BLaER1 treated with 17β-estradiol and CSF1 and Interleukin-3, amounts not matched to agents 10 nM and 100 nM (cell line): ENCODE results near the gene WDR88.

Experiments used
- H3K27ac ChIP-seq, 11 experiments: shearing (Covaris generic); formaldehyde crosslinking; 2 replicates each; pipeline ENCODE4 v1.8.1; 2022
- H3K27me3 ChIP-seq, 11 experiments: shearing (Covaris generic); formaldehyde crosslinking; 2 replicates each; pipeline ENCODE4 v1.8.1; 2022
- H3K36me3 ChIP-seq, 11 experiments: shearing (Covaris generic); formaldehyde crosslinking; 2 replicates each; pipeline ENCODE4 v1.8.1; 2022
- H3K4me1 ChIP-seq, 10 experiments: shearing (Covaris generic); formaldehyde crosslinking; 2 replicates each; pipeline ENCODE4 v1.8.1; 2022
- H3K4me2 ChIP-seq, 11 experiments: shearing (Covaris generic); formaldehyde crosslinking; 2 replicates each; pipeline ENCODE4 v1.8.1; 2022
- H3K4me3 ChIP-seq, 10 experiments: shearing (Covaris generic); formaldehyde crosslinking; 2 replicates each; pipeline ENCODE4 v1.8.1; 2022
- H3K9ac ChIP-seq, 11 experiments: shearing (Covaris generic); formaldehyde crosslinking; 2 replicates each; pipeline ENCODE4 v1.8.1; 2022
- H3K9me3 ChIP-seq, 11 experiments: shearing (Covaris generic); formaldehyde crosslinking; replicated peaks in 1 of 11; 2 replicates each; pipeline ENCODE4 v1.8.1; 2022
- H4K20me1 ChIP-seq, 11 experiments: shearing (Covaris generic); formaldehyde crosslinking; 2 replicates each; pipeline ENCODE4 v1.8.1; 2022
- Cebpa-rat ChIP-seq, 11 experiments: shearing (Covaris generic); IDR thresholded peaks; 2 replicates each; pipeline ENCODE4 v1.8.1; 2022

The WDR88 gene

DNA sequence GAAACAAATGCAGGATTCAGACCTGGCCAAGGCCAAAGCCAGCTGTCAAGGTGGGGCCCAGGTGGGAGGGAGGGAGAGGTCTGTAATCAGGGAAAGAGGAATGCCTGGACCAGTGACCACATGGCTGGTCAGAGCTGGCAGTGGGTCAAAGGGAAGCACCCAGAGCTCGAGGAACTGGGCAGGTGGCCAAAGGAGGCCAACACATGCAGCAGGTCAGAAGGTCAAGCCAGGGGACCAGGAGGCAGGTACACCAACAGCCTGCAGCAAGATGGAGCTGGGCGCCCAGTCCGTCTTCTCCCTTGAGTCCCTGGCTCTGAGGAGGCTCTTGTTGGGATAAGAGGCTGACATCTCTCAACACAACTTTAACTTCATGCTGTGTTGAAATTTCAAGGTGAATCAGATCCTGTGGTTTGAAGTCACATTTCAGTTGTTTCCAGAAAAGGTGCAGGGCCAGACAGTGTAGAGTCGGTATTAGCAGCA is 33.8 kb upstream of the WDR88 start:
- Histone ChIP-seq H3K9me3 (no peaks in the 10 kb centered on the region), H3K36me3 (peaks cover 86 to 99% (median 92%) of the 10 kb centered on the region in 11 experiments), H3K9ac (no peak overlapping the region), H3K27me3 (no peaks in the 10 kb centered on the region), H3K4me2 (no peak overlapping the region), H4K20me1 (peaks cover 0 to 7% (median 0%) of the 10 kb centered on the region in 11 experiments; a peak in 3 of 22 replicates), H3K27ac (no peak overlapping the region), H3K4me1 (peaks cover 0 to 5% (median 0%) of the 10 kb centered on the region in 10 experiments; a peak in 1 of 20 replicates), H3K4me3 (no peak overlapping the region)
- TF ChIP-seq Cebpa-rat (IDR thresholded peaks at IDR 0.05): no peak

DNA sequence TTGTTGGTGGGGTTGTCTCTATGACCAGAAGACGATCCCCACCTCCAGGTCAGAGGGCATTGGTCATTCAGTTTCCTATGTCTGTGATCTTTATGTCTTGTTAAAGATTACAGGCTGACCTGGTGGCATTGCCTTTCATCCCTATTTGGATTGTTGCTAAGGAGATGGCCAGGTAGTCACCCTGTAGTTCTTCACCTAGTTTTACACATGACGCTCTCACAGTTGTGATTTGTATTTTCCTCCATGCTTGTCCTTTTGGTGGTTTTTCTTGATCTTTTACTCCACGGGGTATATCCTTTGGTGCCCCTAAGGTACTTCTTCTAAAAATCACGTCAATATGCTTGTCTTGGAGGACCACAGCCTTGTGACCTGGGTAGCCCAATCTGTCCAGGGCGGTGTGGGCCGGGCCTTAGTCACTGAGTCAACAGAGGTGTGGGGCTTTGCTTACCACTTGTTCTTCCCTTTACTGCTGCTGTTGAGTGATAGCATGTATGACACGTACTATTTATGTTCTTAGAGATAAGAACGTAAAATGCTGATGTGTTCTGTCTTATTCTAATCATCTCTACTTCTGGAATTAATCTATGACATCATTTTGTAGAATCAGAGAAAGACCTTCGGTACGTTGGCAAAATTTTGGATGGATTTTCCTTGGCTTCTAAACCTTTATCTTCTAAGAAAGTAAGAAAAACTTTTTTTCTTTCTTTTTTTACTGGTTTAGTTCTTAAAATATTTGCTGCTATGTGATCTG is 30.8 kb upstream of the WDR88 start:
- Histone ChIP-seq H3K4me3 (no peak overlapping the region), H3K9ac (no peak overlapping the region), H3K27me3 (no peaks in the 10 kb centered on the region), H3K36me3 (peaks cover 77 to 95% (median 85%) of the 10 kb centered on the region in 11 experiments), H3K4me1 (peaks cover 0 to 5% (median 0%) of the 10 kb centered on the region in 10 experiments; a peak in 1 of 20 replicates), H3K4me2 (no peak overlapping the region), H4K20me1 (peaks cover 0 to 6% (median 0%) of the 10 kb centered on the region in 11 experiments; a peak in 3 of 22 replicates), H3K9me3 (no peaks in the 10 kb centered on the region), H3K27ac (no peak overlapping the region)
- no peak for TF ChIP-seq Cebpa-rat (IDR thresholded peaks at IDR 0.05)

- Histone ChIP-seq H3K9me3 (no peaks in the 10 kb centered on the region), H3K27ac (no peak overlapping the region), H3K9ac (no peak overlapping the region), H3K4me1 (peaks cover 0 to 5% (median 0%) of the 10 kb centered on the region in 10 experiments; a peak in 1 of 20 replicates), H4K20me1 (peaks cover 0 to 6% (median 0%) of the 10 kb centered on the region in 11 experiments; a peak in 2 of 22 replicates), H3K4me3 (no peak overlapping the region), H3K27me3 (no peaks in the 10 kb centered on the region), H3K36me3 (peaks cover 80 to 95% (median 86%) of the 10 kb centered on the region in 11 experiments), H3K4me2 (no peak overlapping the region)
- TF ChIP-seq Cebpa-rat (IDR thresholded peaks at IDR 0.05): no peak
Measured at GRCh38 chr19:33102893-33103292, 29.0 kb upstream of the WDR88 start.

- H3K27ac ChIP-seq: no peak overlapping the region
- no peaks in the 10 kb centered on the region for H3K27me3 ChIP-seq
- TF ChIP-seq Cebpa-rat (IDR thresholded peaks at IDR 0.05): no peak
- no peak overlapping the region for H3K4me3 ChIP-seq
- H4K20me1 ChIP-seq: no peaks in the 10 kb centered on the region; a peak in 2 of 22 replicates
- H3K9ac ChIP-seq: no peak overlapping the region
- no peaks in the 10 kb centered on the region for H3K4me1 ChIP-seq
- H3K4me2 ChIP-seq: no peak overlapping the region
- peaks cover 87 to 97% (median 92%) of the 10 kb centered on the region in 11 experiments for H3K36me3 ChIP-seq
- no peaks in the 10 kb centered on the region for H3K9me3 ChIP-seq
Measured at GRCh38 chr19:33108161-33108560, 23.8 kb upstream of the WDR88 start.

- no peak for TF ChIP-seq Cebpa-rat (IDR thresholded peaks at IDR 0.05)
- Histone ChIP-seq H3K9me3 (no peaks in the 10 kb centered on the region), H3K36me3 (peaks cover 90 to 100% (median 96%) of the 10 kb centered on the region in 11 experiments), H3K9ac (no peak overlapping the region), H3K4me1 (no peaks in the 10 kb centered on the region), H3K27ac (no peak overlapping the region), H4K20me1 (no peaks in the 10 kb centered on the region; a peak in 1 of 22 replicates), H3K4me2 (no peak overlapping the region), H3K27me3 (no peaks in the 10 kb centered on the region), H3K4me3 (no peak overlapping the region)
Measured at GRCh38 chr19:33110137-33110910, 21.6 kb upstream of the WDR88 start.

GRCh38 chr19:33111587-33111986 is 20.3 kb upstream of the WDR88 start:
- Histone ChIP-seq H3K4me3 (no peak overlapping the region), H3K9ac (no peak overlapping the region), H3K9me3 (no peaks in the 10 kb centered on the region), H3K27me3 (no peaks in the 10 kb centered on the region), H3K4me1 (no peaks in the 10 kb centered on the region), H3K36me3 (peaks cover 91 to 100% (median 99%) of the 10 kb centered on the region in 11 experiments), H3K27ac (no peak overlapping the region), H4K20me1 (no peaks in the 10 kb centered on the region; a peak in 1 of 22 replicates), H3K4me2 (no peak overlapping the region)
- TF ChIP-seq Cebpa-rat (IDR thresholded peaks at IDR 0.05): no peak

DNA sequence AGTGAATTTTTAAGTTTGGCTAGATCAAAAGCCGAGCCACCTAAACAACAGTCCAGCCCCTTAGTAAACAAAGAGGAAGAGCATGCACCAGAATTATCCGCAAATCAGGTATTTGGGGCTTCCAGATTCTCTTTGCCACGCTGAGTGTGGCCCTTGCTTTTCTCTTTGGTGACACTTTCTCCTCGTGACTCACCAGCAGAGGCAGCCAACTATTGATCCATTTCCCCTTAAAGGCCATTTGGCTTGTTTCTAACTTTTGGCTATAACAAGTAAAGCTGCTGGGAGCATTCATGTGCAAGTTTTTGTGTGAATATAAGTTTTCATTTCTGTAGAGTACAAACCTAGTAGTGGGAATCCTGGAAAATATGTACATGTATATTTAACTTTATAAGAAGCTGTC is 17.6 kb upstream of the WDR88 start:
- TF ChIP-seq Cebpa-rat (IDR thresholded peaks at IDR 0.05): no peak
- no peaks in the 10 kb centered on the region; a peak in 1 of 22 replicates for H4K20me1 ChIP-seq
- no peak overlapping the region for H3K27ac ChIP-seq
- peaks cover 89 to 100% (median 98%) of the 10 kb centered on the region in 11 experiments for H3K36me3 ChIP-seq
- H3K9me3 ChIP-seq: no peaks in the 10 kb centered on the region
- no peaks in the 10 kb centered on the region for H3K4me1 ChIP-seq
- H3K27me3 ChIP-seq: no peaks in the 10 kb centered on the region
- no peak overlapping the region for H3K4me2 ChIP-seq
- H3K4me3 ChIP-seq: no peak overlapping the region
- H3K9ac ChIP-seq: no peak overlapping the region

- H3K4me2 ChIP-seq: no peak overlapping the region
- no peaks in the 10 kb centered on the region for H3K4me1 ChIP-seq
- H3K27me3 ChIP-seq: no peaks in the 10 kb centered on the region
- no peak for TF ChIP-seq Cebpa-rat (IDR thresholded peaks at IDR 0.05)
- no peak overlapping the region for H3K9ac ChIP-seq
- no peaks in the 10 kb centered on the region; a peak in 1 of 22 replicates for H4K20me1 ChIP-seq
- H3K9me3 ChIP-seq: no peaks in the 10 kb centered on the region
- no peak overlapping the region for H3K27ac ChIP-seq
- peaks cover 67 to 94% (median 91%) of the 10 kb centered on the region in 11 experiments for H3K36me3 ChIP-seq
- no peak overlapping the region for H3K4me3 ChIP-seq
Measured at GRCh38 chr19:33117501-33117900, 14.4 kb upstream of the WDR88 start.

DNA sequence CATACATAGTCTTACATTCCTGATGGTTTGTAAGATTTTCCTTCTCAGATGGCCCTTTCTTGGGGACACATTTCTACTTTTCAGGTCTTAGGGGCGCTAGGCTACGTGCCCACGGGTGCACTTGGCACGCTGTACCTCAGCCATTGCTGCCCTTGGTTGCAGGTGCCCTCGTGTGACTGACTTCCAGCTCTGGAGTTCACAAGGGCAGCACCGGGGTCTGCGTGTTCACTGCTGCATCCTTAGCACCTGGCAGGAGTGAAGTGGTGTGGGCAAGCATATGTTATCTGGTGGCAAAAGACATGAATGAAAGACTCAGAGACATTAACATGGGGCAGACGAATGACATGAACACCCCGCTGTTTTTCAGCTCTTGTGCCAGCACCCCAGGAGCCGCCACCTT is 13.3 kb upstream of the WDR88 start:
- Histone ChIP-seq H3K9me3 (no peaks in the 10 kb centered on the region), H3K4me3 (no peak overlapping the region), H3K27ac (no peak overlapping the region), H3K4me2 (no peak overlapping the region), H3K36me3 (peaks cover 57 to 94% (median 82%) of the 10 kb centered on the region in 11 experiments), H3K9ac (no peak overlapping the region), H3K4me1 (no peaks in the 10 kb centered on the region), H3K27me3 (no peaks in the 10 kb centered on the region), H4K20me1 (no peaks in the 10 kb centered on the region; a peak in 1 of 22 replicates)
- no peak for TF ChIP-seq Cebpa-rat (IDR thresholded peaks at IDR 0.05)
